Measurements from ENCODE around the gene BCR. TPM values are rescaled to one million over a fixed set of nuclear protein-coding genes. Genes with fewer than 3 reads are reported as not detected.
A peak's percentile ranks its signal among the peaks of the same experiment; 100 is the strongest.

The BCR gene
- total RNA-seq, 1 experiment from 2014 or later: 77.0 TPM

GRCh38 chr22:23184100-23184763 lies 3.9 kb downstream of the BCR start:
- Histone ChIP-seq H4K8ac (replicated peaks; ENCODE audit: insufficient read length, low read depth, low read length) (no peak overlapping the region), H3K27me3 (ENCODE audit: insufficient read depth, low read length) (no peaks in the 10 kb centered on the region; the same call in 1 of the 2 replicates), H3K4ac (ENCODE audit: low read depth, low read length) (no peak overlapping the region), H3K56ac (ENCODE audit: insufficient read length, low read depth, low read length) (no peak overlapping the region), H3K79me2 (ENCODE audit: insufficient read depth, low read length) (peaks cover 54% of the 10 kb centered on the region; the same call in 1 of the 2 replicates), H2BK120ac (ENCODE audit: low read depth, low read length, poor library complexity, severe bottlenecking) (no peak overlapping the region), H2BK12ac (ENCODE audit: insufficient read length, low read depth, low read length) (no peak overlapping the region), H3K4me1 (ENCODE audit: insufficient read depth, low read length) (peaks cover 11% of the 10 kb centered on the region; the same call in 1 of the 2 replicates), H3K18ac (ENCODE audit: insufficient read length, low read depth, low read length) (no peak overlapping the region), H2AFZ (ENCODE audit: low read length) (no peak overlapping the region), H2BK20ac (ENCODE audit: low read depth, low read length, poor library complexity, severe bottlenecking) (no peak overlapping the region), H3K27ac (ENCODE audit: insufficient read length, low read depth, low read length) (no peak overlapping the region), H4K91ac (ENCODE audit: insufficient read length, low read depth, low read length) (no peak overlapping the region), H2BK5ac (ENCODE audit: insufficient read length, low read length) (no peak overlapping the region), H3K23me2 (ENCODE audit: insufficient read length, low read depth, low read length, poor library complexity, severe bottlenecking) (peaks cover 21% of the 10 kb centered on the region), H3K4me2 (ENCODE audit: insufficient read depth, insufficient read length, low read length) (peak overlapping the region; percentile 90), H3K79me1 (ENCODE audit: insufficient read depth, low read depth, low read length, poor library complexity, severe bottlenecking) (peaks cover 9% of the 10 kb centered on the region), H4K5ac (ENCODE audit: insufficient read length, low read depth, low read length) (no peak overlapping the region), H3T11ph (ENCODE audit: low read length) (no peak overlapping the region), H3K9me3 (ENCODE audit: control insufficient read depth, low read depth, low read length) (no peaks in the 10 kb centered on the region), H4K20me1 (ENCODE audit: control insufficient read depth, insufficient read depth, insufficient read length) (peaks cover 4% of the 10 kb centered on the region), H3K9ac (ENCODE audit: extremely low read depth, insufficient read length, low read length) (no peak overlapping the region), H2BK15ac (ENCODE audit: low read depth, low read length) (no peak overlapping the region), H2AK5ac (ENCODE audit: insufficient read length, low read length) (no peak overlapping the region), H3K14ac (ENCODE audit: insufficient read depth, low read length) (no peak overlapping the region), H3K23ac (ENCODE audit: insufficient read length, low read depth, low read length) (no peak overlapping the region)
- no CpG with 5 or more reads among the region's 3 CpGs for WGBS (ENCODE audit: extremely low coverage, insufficient read length, low lambda C conversion rate)
- Mint-ChIP-seq H3K4me3 (peak overlapping the region; percentile 73 to 86), H3K27ac (peak overlapping the region in 1 of 3 experiments; percentile 93; a peak in 1 of 7 replicates), H3K27me3 (ENCODE audit: low read depth) (peaks cover 7% of the 10 kb centered on the region), H3K36me3 (ENCODE audit: insufficient read depth in 1 of 3, low read depth in 3 of 3) (peaks cover 19 to 48% (median 36%) of the 10 kb centered on the region in 3 experiments), H3K4me1 (peaks cover 60 to 73% of the 10 kb centered on the region in 2 experiments), H3K9me3 (no peaks in the 10 kb centered on the region; a peak in 1 of 5 replicates)
- no peak for DNase-seq
- TF ChIP-seq CTCF (conservative IDR thresholded peaks at IDR 0.05): no peak
